Right atrium auricular region (tissue), 2 donors: ENCODE results near the gene KCNT2. TPM values are rescaled to one million over a fixed set of nuclear protein-coding genes. Genes with fewer than 3 reads are reported as not detected.

Experiments used
- DNase-seq: peaks from one replicate; pipeline ENCODE4 v3.0.0-alpha.2; 2019; ENCODE audit warnings: low spot score
- H3K27ac ChIP-seq, 2 donors: fragments of 200-600 bp; sonication (generic); 1 replicate in 1 of 2; 2 replicates in 1 of 2; pipeline ENCODE4 v1.5.1; 2016 to 2019
- H3K27me3 ChIP-seq, 2 donors: fragments of 200-600 bp; sonication (generic); one replicate each; pipeline versions ENCODE4 v1.5.1 to v1.6.0; 2017 to 2019
- H3K36me3 ChIP-seq: fragments of 200-600 bp; sonication (generic); one replicate; pipeline ENCODE4 v1.5.1; 2016
- H3K4me1 ChIP-seq, 2 donors: fragments of 200-600 bp; sonication (generic); one replicate each; pipeline versions ENCODE4 v1.5.1 to v1.6.0; 2017 to 2019
- H3K4me3 ChIP-seq, 2 donors: fragments of 200-600 bp; sonication (generic); 1 replicate in 1 of 2; 2 replicates in 1 of 2; pipeline ENCODE4 v1.5.1; 2017 to 2019; ENCODE audit warnings: mild to moderate bottlenecking in 1 of 2, moderate library complexity in 1 of 2
- H3K9me3 ChIP-seq, 2 donors: fragments of 200-600 bp; sonication (generic); one replicate each; pipeline ENCODE4 v1.5.1; 2019
- CTCF ChIP-seq, 2 donors: fragments of 200-600 bp; sonication (generic); IDR thresholded peaks; one replicate each; pipeline ENCODE4 v1.5.1; 2019; ENCODE audit warnings: antibody characterized with exemption in 2 of 2
- total RNA-seq, 2 donors: library from RNA; depleted of rRNA; stranded (reverse); fragments of >200 nt; gene quantifications; one replicate each; pipeline ENCODE4 v1.1.0, GENCODE V29; 2016

Gene KCNT2
- total RNA-seq, 2 donors from 2014 or later = 3.9 to 14.1 TPM

GRCh38 chr1:196427976-196428734, 180.1 kb downstream of the KCNT2 start:
- no peaks in the 10 kb centered on the region for H3K36me3 ChIP-seq
- no peak overlapping the region for H3K27ac ChIP-seq
- H3K9me3 ChIP-seq = no peaks in the 10 kb centered on the region
- H3K4me3 ChIP-seq = no peak overlapping the region
- no peak for DNase-seq
- H3K4me1 ChIP-seq = no peaks in the 10 kb centered on the region
- TF ChIP-seq CTCF (IDR thresholded peaks at IDR 0.05) = no peak
- no peaks in the 10 kb centered on the region for H3K27me3 ChIP-seq

GRCh38 chr1:196425513-196425912, 182.7 kb downstream of the KCNT2 start:
- no peaks in the 10 kb centered on the region for H3K9me3 ChIP-seq
- H3K27ac ChIP-seq = no peak overlapping the region
- TF ChIP-seq CTCF (IDR thresholded peaks at IDR 0.05) = no peak
- H3K27me3 ChIP-seq = no peaks in the 10 kb centered on the region
- no peaks in the 10 kb centered on the region for H3K4me1 ChIP-seq
- H3K4me3 ChIP-seq = no peak overlapping the region
- H3K36me3 ChIP-seq = no peaks in the 10 kb centered on the region
- no peak for DNase-seq

- no peak for DNase-seq
- Histone ChIP-seq H3K36me3 (no peaks in the 10 kb centered on the region), H3K4me3 (no peak overlapping the region), H3K27me3 (no peaks in the 10 kb centered on the region), H3K27ac (no peak overlapping the region), H3K4me1 (no peaks in the 10 kb centered on the region), H3K9me3 (no peaks in the 10 kb centered on the region)
- no peak for TF ChIP-seq CTCF (IDR thresholded peaks at IDR 0.05)
These were observed 184.6 kb downstream of the KCNT2 start for GRCh38 chr1:196423612-196424011.

GRCh38 chr1:196418772-196419171, 189.5 kb downstream of the KCNT2 start:
- Histone ChIP-seq H3K4me1 (no peaks in the 10 kb centered on the region), H3K36me3 (no peaks in the 10 kb centered on the region), H3K27me3 (no peaks in the 10 kb centered on the region), H3K9me3 (no peaks in the 10 kb centered on the region), H3K27ac (no peak overlapping the region), H3K4me3 (no peak overlapping the region)
- TF ChIP-seq CTCF (IDR thresholded peaks at IDR 0.05) = no peak
- no peak for DNase-seq

- no peaks in the 10 kb centered on the region for H3K9me3 ChIP-seq
- no peaks in the 10 kb centered on the region for H3K36me3 ChIP-seq
These were observed 192.3 kb downstream of the KCNT2 start for GRCh38 chr1:196415978-196416377.

More at GRCh38 chr1:196415978-196416377, 192.3 kb downstream of the KCNT2 start:
- Histone ChIP-seq H3K27ac (no peak overlapping the region), H3K27me3 (no peaks in the 10 kb centered on the region), H3K4me1 (no peaks in the 10 kb centered on the region), H3K4me3 (no peak overlapping the region)
- no peak for DNase-seq
- no peak for TF ChIP-seq CTCF (IDR thresholded peaks at IDR 0.05)
